Activated T-cell treated with anti-CD3 and anti-CD28 coated beads, Interleukin-2, amount 50 U/mL, for 4 hours (primary cell): ENCODE results near the gene VAMP1. TPM values are rescaled to one million over a fixed set of nuclear protein-coding genes. Genes with fewer than 3 reads are reported as not detected.

ENCODE experiments used
- ATAC-seq, 2 donors: fragments of 200-7000 bp; cut with Tn5 transposase; one replicate each; pipeline ENCODE4 v1.10.0; 2021
- DNase-seq: peaks from one replicate; pipeline ENCODE4 v3.0.0-alpha.2; 2020
- H3K27me3 Mint-ChIP-seq: one replicate; pipeline ENCODE4 v1.8.0; 2021; ENCODE audit warnings: low read depth, mixed read lengths
- H3K36me3 Mint-ChIP-seq: one replicate; pipeline ENCODE4 v1.8.0; 2022; ENCODE audit warnings: mixed read lengths; ENCODE audit not compliant: insufficient read depth
- H3K4me1 Mint-ChIP-seq: one replicate; pipeline ENCODE4 v1.8.0; 2021; ENCODE audit warnings: low read depth, mixed read lengths
- H3K4me3 Mint-ChIP-seq: one replicate; pipeline ENCODE4 v1.8.0; 2021; ENCODE audit warnings: mild to moderate bottlenecking, moderate library complexity, mixed read lengths
- H3K9me3 Mint-ChIP-seq: one replicate; pipeline ENCODE4 v1.8.0; 2021; ENCODE audit warnings: mixed read lengths
- total RNA-seq, 3 donors: library from RNA; stranded (reverse); gene quantifications; one replicate each; pipeline ENCODE4 v1.2.1, GENCODE V29; 2021

The VAMP1 gene
- total RNA-seq, 3 donors from 2014 or later = 17.1 to 22.9 (median 21.6) TPM

GRCh38 chr12:6464531-6464930 is 5.9 kb downstream of the VAMP1 start:
- peaks cover 95% of the 10 kb centered on the region for H3K4me1 Mint-ChIP-seq
- H3K36me3 Mint-ChIP-seq = peaks cover 67% of the 10 kb centered on the region
- no peaks in the 10 kb centered on the region for H3K27me3 Mint-ChIP-seq
- H3K9me3 Mint-ChIP-seq = no peaks in the 10 kb centered on the region
- no peak for ATAC-seq
- DNase-seq = no peak
- H3K4me3 Mint-ChIP-seq = peak overlapping the region; percentile 22

DNA sequence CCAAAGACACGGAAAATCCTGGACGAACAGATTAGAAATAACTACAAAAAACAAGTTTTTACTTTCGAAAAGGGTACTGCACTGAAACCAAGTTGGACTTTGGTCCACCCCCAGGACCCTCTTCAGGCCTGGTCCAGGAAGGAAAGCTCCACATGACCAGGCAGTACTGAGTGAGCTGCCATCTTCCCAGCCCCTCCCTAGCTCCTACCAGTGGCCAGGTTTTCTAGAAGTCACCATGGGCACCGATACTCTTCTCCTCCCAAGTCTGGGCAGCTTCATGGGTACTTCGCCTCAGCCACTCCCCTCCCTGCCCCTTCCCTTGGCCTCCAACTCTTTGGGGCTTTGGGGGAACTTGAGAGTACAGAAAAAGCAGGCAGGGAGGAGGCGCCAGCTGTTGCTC is 6.6 kb downstream of the VAMP1 start:
- H3K4me3 Mint-ChIP-seq = peak overlapping the region; percentile 77

GRCh38 chr12:6463216-6463615 is 7.3 kb downstream of the VAMP1 start:
- Mint-ChIP-seq H3K4me3 (peak overlapping the region; percentile 77), H3K36me3 (peaks cover 71% of the 10 kb centered on the region), H3K27me3 (no peaks in the 10 kb centered on the region), H3K4me1 (peaks cover 95% of the 10 kb centered on the region), H3K9me3 (no peaks in the 10 kb centered on the region)
- DNase-seq (no peak), ATAC-seq (peak in 1 of 2 donors; percentile 8)

More for the DNA sequence above, 6.6 kb downstream of the VAMP1 start:
- no peaks in the 10 kb centered on the region for H3K27me3 Mint-ChIP-seq
- H3K36me3 Mint-ChIP-seq = peaks cover 70% of the 10 kb centered on the region
- ATAC-seq (no peak), DNase-seq (no peak)
- peaks cover 95% of the 10 kb centered on the region for H3K4me1 Mint-ChIP-seq
- H3K9me3 Mint-ChIP-seq = no peaks in the 10 kb centered on the region

DNA sequence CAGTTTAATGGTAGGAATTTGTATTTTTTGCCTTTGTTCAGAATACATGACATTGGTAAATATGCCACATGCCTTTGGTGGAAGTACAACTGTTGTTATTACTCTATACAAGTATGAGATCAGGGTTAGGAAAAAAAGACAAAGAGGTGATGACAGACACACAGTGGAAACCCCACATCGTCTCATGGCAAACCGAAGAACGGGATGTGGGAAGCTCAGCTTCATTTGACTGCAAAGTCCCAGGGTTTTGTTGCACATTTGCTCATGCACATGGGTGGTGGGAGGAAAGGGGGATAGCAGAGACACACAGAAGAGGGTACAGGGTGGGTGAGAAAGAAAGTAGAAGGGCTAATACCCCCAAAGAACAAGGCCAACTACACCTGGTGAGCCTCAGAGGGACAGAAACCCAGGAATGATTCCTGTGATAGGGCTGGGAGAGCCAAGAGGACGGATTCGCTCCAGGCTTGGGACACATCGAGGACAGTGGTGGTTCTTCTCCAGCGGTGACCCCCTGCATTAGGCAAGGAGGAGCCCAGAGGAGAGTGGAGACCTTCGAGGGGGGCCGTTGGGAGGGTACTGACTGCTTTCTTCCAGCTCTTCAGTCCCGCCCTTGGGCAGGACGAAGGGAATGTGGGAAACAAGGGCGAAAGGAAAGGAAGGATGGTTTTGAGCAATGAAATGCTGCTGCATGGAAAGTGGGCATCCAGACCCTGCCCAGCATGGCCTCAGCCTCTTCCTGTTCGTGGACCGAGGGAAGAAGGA is 8.1 kb downstream of the VAMP1 start:
- peaks cover 89% of the 10 kb centered on the region for H3K4me1 Mint-ChIP-seq
- H3K27me3 Mint-ChIP-seq = no peaks in the 10 kb centered on the region
- peak; percentile 44 to 49 for ATAC-seq

GRCh38 chr12:6461401-6462233 is 8.9 kb downstream of the VAMP1 start:
- DNase-seq (peak; percentile 67), ATAC-seq (peak; percentile 83)
- Mint-ChIP-seq H3K9me3 (no peaks in the 10 kb centered on the region), H3K4me3 (peak overlapping the region; percentile 77), H3K27me3 (no peaks in the 10 kb centered on the region), H3K4me1 (peaks cover 88% of the 10 kb centered on the region), H3K36me3 (peaks cover 69% of the 10 kb centered on the region)

More for the DNA sequence above, 8.1 kb downstream of the VAMP1 start:
- peak overlapping the region; percentile 77 for H3K4me3 Mint-ChIP-seq
- no peaks in the 10 kb centered on the region for H3K9me3 Mint-ChIP-seq
- no peak for DNase-seq
- H3K36me3 Mint-ChIP-seq = peaks cover 70% of the 10 kb centered on the region

DNA sequence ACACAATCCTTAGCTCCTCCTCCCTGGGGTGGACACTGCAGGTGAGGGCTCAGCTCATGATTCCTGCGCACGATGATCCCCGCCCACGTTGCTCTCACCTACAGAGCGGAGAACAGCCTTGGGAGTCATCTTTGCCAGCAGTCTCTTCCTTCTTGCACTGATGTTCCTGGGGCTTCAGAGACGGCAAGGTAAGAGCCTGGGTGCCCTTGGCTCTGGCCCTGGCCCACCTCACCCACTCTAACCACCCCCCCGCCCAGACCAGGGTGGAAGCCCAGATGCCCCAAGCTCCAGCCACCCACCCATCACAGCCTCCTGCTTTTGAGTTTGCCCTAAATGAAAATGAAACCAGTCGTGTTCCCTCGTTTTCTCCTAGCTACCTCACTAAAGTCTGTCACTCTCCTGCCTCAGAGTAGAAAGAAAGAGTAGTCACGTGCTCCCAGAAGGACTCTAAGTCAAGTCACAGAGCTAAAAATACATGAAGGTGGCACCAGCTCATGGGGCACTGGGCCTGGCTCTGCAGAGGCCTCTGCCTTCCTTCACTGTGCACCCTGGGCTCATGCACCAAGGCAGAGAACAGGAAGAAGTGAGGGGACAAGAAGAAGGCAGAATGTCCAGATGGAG is 9.6 kb downstream of the VAMP1 start:
- Mint-ChIP-seq H3K9me3 (no peaks in the 10 kb centered on the region), H3K36me3 (peaks cover 69% of the 10 kb centered on the region), H3K27me3 (no peaks in the 10 kb centered on the region)

GRCh38 chr12:6459004-6459337 is 11.5 kb downstream of the VAMP1 start:
- H3K4me3 Mint-ChIP-seq = no peak overlapping the region
- H3K4me1 Mint-ChIP-seq = peaks cover 82% of the 10 kb centered on the region
- no peaks in the 10 kb centered on the region for H3K9me3 Mint-ChIP-seq
- no peaks in the 10 kb centered on the region for H3K27me3 Mint-ChIP-seq
- peaks cover 60% of the 10 kb centered on the region for H3K36me3 Mint-ChIP-seq
- no peak for ATAC-seq
- no peak for DNase-seq

More for the DNA sequence above, 9.6 kb downstream of the VAMP1 start:
- Mint-ChIP-seq H3K4me1 (peaks cover 85% of the 10 kb centered on the region), H3K4me3 (peak overlapping the region; percentile 77)
- peak; percentile 34 to 41 for ATAC-seq
- DNase-seq = peak; percentile 36

- H3K4me3 Mint-ChIP-seq = no peak overlapping the region
- no peaks in the 10 kb centered on the region for H3K9me3 Mint-ChIP-seq
- peaks cover 58% of the 10 kb centered on the region for H3K36me3 Mint-ChIP-seq
- no peaks in the 10 kb centered on the region for H3K27me3 Mint-ChIP-seq
- H3K4me1 Mint-ChIP-seq = peaks cover 81% of the 10 kb centered on the region
- ATAC-seq (no peak), DNase-seq (no peak)
Observed at GRCh38 chr12:6458281-6459003, 12.0 kb downstream of the VAMP1 start.

- no peaks in the 10 kb centered on the region for H3K9me3 Mint-ChIP-seq
- no peak for DNase-seq
- H3K4me1 Mint-ChIP-seq = peaks cover 78% of the 10 kb centered on the region
- peaks cover 54% of the 10 kb centered on the region for H3K36me3 Mint-ChIP-seq
- no peak for ATAC-seq
- H3K27me3 Mint-ChIP-seq = no peaks in the 10 kb centered on the region
- H3K4me3 Mint-ChIP-seq = no peak overlapping the region
Observed at GRCh38 chr12:6457220-6457945, 13.1 kb downstream of the VAMP1 start.

DNA sequence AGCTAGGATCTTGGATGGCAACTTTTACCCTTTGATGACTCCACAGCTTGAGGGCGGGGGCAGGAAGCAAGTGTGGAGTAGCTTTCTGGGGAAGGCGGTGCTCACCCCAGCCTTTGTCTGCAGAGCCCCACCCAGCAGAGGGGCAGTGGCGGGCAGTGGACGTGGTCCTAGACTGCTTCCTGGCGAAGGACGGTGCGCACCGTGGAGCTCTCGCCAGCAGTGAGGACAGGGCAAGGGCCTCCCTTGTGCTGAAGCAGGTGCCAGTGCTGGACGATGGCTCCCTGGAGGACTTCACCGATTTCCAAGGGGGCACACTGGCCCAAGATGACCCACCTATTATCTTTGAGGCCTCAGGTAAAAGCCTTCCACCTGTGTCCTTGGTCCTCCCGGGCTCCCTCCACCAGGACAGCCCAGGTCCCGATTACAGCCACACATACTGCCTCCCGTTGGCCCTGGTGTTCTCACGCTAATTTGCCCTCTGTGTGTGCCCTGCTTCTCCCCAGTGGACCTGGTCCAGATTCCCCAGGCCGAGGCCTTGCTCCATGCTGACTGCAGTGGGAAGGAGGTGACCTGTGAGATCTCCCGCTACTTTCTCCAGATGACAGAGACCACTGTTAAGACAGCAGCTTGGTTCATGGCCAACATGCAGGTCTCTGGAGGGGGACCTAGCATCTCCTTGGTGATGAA is 17.4 kb downstream of the VAMP1 start:
- no peaks in the 10 kb centered on the region for H3K9me3 Mint-ChIP-seq
- H3K4me1 Mint-ChIP-seq = peaks cover 67% of the 10 kb centered on the region
- ATAC-seq (peak in 1 of 2 donors; percentile 8), DNase-seq (no peak)
- no peaks in the 10 kb centered on the region for H3K27me3 Mint-ChIP-seq
- H3K36me3 Mint-ChIP-seq = peaks cover 28% of the 10 kb centered on the region
- H3K4me3 Mint-ChIP-seq = peak overlapping the region; percentile 100

- H3K4me3 Mint-ChIP-seq = peak overlapping the region; percentile 100
- peaks cover 71% of the 10 kb centered on the region for H3K4me1 Mint-ChIP-seq
Observed at GRCh38 chr12:6452245-6452943, 18.1 kb downstream of the VAMP1 start.

DNA sequence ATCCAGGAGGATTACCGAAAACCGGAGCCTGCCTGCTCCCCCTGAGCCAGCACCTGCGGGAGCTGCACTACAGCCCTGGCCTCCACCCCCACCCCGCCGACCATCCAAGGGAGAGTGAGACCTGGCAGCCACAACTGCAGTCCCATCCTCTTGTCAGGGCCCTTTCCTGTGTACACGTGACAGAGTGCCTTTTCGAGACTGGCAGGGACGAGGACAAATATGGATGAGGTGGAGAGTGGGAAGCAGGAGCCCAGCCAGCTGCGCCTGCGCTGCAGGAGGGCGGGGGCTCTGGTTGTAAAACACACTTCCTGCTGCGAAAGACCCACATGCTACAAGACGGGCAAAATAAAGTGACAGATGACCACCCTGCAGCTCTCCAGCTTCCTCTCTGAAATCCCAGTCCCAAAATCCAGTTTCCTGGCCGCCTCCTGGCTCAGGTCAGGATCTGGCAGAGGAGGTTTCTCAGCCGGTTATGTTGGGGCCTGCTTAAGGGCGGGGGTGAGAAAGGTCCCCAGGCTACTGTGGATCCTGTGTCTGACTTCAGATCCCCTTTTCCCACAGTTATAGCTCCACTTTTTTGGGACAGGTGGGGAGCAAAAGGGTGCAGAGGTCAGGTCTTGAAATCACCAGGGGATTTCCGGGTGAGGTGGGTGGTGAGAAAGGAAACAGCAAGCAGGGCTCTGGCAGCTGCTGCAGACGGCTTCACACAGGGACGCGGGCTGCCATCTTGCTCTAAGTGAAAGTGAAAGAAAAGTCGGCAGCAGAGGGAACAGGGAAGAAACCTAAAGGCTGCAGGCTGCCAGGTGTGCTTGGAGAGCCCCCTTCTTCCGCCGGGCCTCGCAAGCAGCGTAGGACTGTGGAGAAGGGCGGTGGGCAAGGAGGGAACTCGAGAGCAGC is 18.9 kb downstream of the VAMP1 start, which contains the start of gene TAPBPL:
TSS of gene TAPBPL (plus strand) at position 695 of the 897 bp plus-strand sequence. CDS start 207 bp downstream, outside the sequence.
- Mint-ChIP-seq H3K9me3 (no peaks in the 10 kb centered on the region), H3K4me1 (peaks cover 71% of the 10 kb centered on the region), H3K27me3 (no peaks in the 10 kb centered on the region), H3K36me3 (peaks cover 19% of the 10 kb centered on the region), H3K4me3 (peak within 1 kb of the TSS; percentile 100)
- peak; percentile 72 for DNase-seq
- ATAC-seq = peak; percentile 87 to 90

More at GRCh38 chr12:6452245-6452943, 18.1 kb downstream of the VAMP1 start:
- ATAC-seq (peak; percentile 3 to 11), DNase-seq (no peak)
- Mint-ChIP-seq H3K36me3 (peaks cover 25% of the 10 kb centered on the region), H3K9me3 (no peaks in the 10 kb centered on the region), H3K27me3 (no peaks in the 10 kb centered on the region)
